Measurements from ENCODE around the gene CRY2. TPM values are rescaled to one million over a fixed set of nuclear protein-coding genes. Genes with fewer than 3 reads are reported as not detected.

CRY2 gene
- total RNA-seq, 2 donors from 2014 or later = 24.6 to 65.9 TPM

DNA sequence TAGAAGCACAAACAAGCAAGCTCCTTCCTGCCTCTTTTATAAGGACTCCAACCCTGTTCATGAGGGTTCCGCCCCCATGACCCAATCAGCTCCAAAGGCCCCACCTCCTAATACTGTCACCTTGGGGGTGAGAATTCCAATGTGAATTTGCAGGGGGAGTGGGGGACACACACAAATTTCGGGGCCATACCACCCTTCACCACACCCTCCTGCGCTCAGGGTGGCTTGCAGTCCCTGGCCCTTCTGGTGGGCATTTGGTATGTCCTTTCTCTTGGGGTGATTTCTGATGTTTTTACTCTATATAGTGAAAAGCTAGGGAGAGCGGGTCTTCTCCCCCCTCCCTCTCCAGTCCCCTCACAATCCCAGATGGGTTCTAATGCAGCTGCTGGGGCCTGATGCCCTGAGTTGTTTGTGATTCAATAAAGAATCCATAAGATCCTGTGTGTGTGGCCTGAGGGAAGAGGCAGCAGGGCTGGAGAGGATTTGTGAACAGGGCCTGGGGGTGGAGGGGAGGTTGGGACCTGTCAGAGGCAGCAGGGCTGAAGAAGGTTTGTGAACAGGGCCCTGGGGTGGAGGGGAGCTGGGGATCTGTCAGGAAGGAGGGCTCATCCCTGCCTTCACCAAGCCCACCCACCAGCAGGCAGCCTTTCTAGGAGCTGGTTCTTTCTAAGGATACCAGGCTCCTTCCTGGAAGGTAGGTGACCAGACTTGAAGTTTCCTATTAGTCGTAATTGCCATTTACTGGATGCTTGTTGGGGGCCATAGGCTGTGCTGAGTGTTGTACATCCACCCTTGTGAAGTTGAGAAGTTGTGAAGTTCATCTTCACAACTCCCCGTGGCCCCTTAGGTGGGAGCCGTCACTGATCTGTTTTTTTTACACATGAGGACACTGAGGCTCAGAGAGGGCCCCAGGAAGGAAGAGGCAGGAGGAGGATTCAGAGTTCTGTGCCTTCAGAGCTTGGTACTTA, 34.4 kb upstream of the CRY2 start:
- intact Hi-C loops (cut with DNase I) = no loop called here
- peaks cover 0 to 11% of the 10 kb centered on the region in 2 donors for H3K36me3 ChIP-seq (replicated peaks in 1 of 2; ENCODE audit: insufficient read depth in 1 of 2, low read depth in 2 of 2)
- no peak overlapping the region for H3K27ac ChIP-seq
- TF ChIP-seq POLR2A (IDR thresholded peaks at IDR 0.05) = no peak
- TF ChIP-seq, protein P1, sequence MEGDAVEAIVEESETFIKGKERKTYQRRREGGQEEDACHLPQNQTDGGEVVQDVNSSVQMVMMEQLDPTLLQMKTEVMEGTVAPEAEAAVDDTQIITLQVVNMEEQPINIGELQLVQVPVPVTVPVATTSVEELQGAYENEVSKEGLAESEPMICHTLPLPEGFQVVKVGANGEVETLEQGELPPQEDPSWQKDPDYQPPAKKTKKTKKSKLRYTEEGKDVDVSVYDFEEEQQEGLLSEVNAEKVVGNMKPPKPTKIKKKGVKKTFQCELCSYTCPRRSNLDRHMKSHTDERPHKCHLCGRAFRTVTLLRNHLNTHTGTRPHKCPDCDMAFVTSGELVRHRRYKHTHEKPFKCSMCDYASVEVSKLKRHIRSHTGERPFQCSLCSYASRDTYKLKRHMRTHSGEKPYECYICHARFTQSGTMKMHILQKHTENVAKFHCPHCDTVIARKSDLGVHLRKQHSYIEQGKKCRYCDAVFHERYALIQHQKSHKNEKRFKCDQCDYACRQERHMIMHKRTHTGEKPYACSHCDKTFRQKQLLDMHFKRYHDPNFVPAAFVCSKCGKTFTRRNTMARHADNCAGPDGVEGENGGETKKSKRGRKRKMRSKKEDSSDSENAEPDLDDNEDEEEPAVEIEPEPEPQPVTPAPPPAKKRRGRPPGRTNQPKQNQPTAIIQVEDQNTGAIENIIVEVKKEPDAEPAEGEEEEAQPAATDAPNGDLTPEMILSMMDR (IDR thresholded peaks at IDR 0.05) = no peak
- ATAC-seq (no peak), DNase-seq (no peak)
- H3K9me3 ChIP-seq = no peaks in the 10 kb centered on the region
- no peaks in the 10 kb centered on the region for H3K27me3 ChIP-seq
- peaks cover 11% of the 10 kb centered on the region for H3K4me1 ChIP-seq
- 87 to 92% methylated on average over 7 of the region's 7 CpGs for WGBS, 2 donors
- no peak overlapping the region for H3K4me3 ChIP-seq

DNA sequence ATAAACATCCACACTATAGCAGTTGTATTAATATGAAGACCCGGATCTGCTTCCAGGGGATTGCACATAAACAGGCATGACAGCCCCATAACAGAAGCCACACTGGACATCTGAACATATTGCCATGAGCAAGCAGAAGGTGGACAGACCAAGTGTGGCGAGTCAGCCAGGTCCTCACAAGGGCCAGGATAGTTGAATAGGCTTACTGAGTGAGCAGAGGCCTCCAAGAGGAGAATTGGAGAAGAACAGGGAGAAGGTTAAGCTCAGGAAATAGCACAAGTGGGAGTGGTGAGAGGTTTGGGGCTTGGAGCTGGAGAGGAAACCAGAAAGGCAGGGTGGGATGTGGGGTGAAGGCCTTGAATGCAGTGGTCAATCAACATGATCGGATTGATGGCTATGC, 31.5 kb upstream of the CRY2 start:
- H3K27ac ChIP-seq = no peak overlapping the region
- H3K27me3 ChIP-seq = no peaks in the 10 kb centered on the region
- TF ChIP-seq, protein P1 (IDR thresholded peaks at IDR 0.05) = no peak
- no peak for TF ChIP-seq POLR2A (IDR thresholded peaks at IDR 0.05)
- intact Hi-C loops (cut with DNase I) = no loop called here
- H3K9me3 ChIP-seq = no peaks in the 10 kb centered on the region
- no peaks in the 10 kb centered on the region for H3K4me1 ChIP-seq
- 72 to 78% methylated on average over 3 of the region's 3 CpGs for WGBS, 2 donors
- peaks cover 0 to 9% of the 10 kb centered on the region in 2 donors for H3K36me3 ChIP-seq (replicated peaks in 1 of 2; ENCODE audit: insufficient read depth in 1 of 2, low read depth in 2 of 2)
- DNase-seq (no peak), ATAC-seq (no peak)
- H3K4me3 ChIP-seq = no peak overlapping the region

DNA sequence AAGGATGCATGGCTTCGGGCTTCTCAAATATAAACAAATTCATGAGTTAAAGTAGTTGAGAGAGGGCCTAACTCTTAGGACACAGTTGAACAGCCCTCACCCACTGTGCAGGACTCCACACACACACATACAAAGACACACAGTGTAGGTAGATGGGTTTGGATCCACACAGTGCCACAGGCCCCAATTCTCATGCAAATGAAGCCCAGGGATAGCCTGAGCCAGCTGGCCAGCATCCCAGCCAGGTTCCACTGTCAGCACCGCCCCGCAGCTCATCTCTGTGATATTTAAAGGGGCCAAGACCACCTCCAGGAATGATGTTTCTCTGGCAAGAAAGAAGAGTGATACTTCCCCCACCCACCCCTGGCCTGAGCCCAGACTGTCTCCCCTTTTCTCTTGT, 30.7 kb upstream of the CRY2 start:
- Histone ChIP-seq H3K4me3 (no peak overlapping the region), H3K4me1 (no peaks in the 10 kb centered on the region), H3K27me3 (no peaks in the 10 kb centered on the region), H3K27ac (no peak overlapping the region), H3K36me3 (replicated peaks in 1 of 2; ENCODE audit: insufficient read depth in 1 of 2, low read depth in 2 of 2) (peaks cover 0 to under 1% of the 10 kb centered on the region in 2 donors), H3K9me3 (no peaks in the 10 kb centered on the region)
- intact Hi-C loops (cut with DNase I) = no loop called here
- no peak for TF ChIP-seq POLR2A (IDR thresholded peaks at IDR 0.05)
- TF ChIP-seq, protein P1 (IDR thresholded peaks at IDR 0.05) = no peak
- WGBS, 2 donors = 40 to 41% methylated on average over 3 of the region's 3 CpGs
- DNase-seq (no peak), ATAC-seq (no peak)

DNA sequence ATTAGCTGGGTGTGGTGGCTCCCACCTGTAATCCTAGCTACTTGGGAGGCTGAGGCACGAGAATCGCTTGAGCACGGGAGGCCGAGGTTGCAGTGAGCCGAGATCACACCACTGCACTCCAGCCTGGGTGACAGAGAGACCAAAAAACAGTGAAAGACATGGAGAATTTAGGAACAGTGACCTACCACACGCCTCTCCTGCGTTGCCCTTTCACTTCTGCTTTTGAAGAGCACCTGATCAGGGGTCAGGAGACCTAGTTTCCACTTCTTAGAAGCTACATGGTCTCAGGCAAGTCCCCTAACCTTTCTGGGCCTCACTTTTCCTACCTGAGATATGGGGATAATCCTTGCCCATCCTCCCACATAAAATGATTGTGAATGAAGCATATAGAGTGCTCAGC, 30.1 kb upstream of the CRY2 start:
- no peak for TF ChIP-seq POLR2A (IDR thresholded peaks at IDR 0.05)
- TF ChIP-seq, protein P1 (IDR thresholded peaks at IDR 0.05) = no peak
- Histone ChIP-seq H3K27me3 (no peaks in the 10 kb centered on the region), H3K9me3 (no peaks in the 10 kb centered on the region), H3K4me3 (no peak overlapping the region), H3K27ac (no peak overlapping the region), H3K4me1 (no peaks in the 10 kb centered on the region), H3K36me3 (replicated peaks in 1 of 2; ENCODE audit: insufficient read depth in 1 of 2, low read depth in 2 of 2) (no peaks in the 10 kb centered on the region)
- ATAC-seq (no peak), DNase-seq (no peak)
- intact Hi-C loops (cut with DNase I) = no loop called here
- WGBS, 2 donors = 90 to 92% methylated on average over 7 of the region's 7 CpGs
